Measurements from ENCODE around the gene WWOX. TPM values are rescaled to one million over a fixed set of nuclear protein-coding genes. Genes with fewer than 3 reads are reported as not detected.

Gene WWOX
- total RNA-seq, 1 donor from 2014 or later, result 34.9 TPM

DNA sequence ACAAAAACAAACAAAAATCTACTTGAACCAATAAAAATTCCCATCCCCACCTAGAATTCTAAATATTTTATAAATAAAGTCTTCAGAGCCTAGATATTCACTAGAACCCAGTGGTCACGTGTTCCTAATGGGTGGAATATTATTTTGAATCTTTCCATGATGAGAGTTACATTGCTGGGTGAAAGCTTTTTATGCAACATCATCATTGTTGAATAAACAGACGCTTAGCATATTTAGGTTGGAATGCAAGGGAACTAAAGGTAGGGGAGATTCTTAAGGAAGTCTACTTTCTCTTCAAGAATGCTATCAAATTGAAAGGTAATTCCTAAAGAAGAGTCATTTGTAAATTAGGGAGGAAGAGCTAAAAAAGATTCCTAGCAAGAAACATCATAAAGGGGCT lies 723.1 kb downstream of the WWOX start:
- no peak for DNase-seq (ENCODE audit: low read depth)
- no peaks in the 10 kb centered on the region for H3K36me3 ChIP-seq (ENCODE audit: control insufficient read depth, insufficient read depth, low read length)

DNA sequence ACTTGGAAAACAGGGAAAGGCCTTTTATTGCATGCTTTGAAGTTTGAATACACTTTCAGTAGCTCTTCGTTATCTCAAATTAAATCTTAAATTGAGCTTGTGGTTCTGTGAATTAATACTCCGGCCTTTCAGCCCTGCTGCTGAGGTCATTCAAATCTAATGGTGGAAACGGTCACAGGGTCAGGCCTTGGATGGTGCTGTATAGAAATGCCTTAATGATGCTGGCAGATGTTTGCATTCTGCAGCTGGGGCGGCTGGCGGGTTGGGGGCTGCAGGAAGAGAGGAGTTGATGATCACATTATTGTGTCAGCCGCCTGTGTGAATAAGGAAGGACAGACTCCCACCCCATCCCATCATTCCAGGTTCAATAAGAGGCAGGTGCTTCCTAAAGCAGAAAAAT lies 723.6 kb downstream of the WWOX start:
- no peak overlapping the region for H3K4me3 ChIP-seq (ENCODE audit: low read depth, low read length)
- DNase-seq (ENCODE audit: low read depth), result no peak
- TF ChIP-seq, protein P1, sequence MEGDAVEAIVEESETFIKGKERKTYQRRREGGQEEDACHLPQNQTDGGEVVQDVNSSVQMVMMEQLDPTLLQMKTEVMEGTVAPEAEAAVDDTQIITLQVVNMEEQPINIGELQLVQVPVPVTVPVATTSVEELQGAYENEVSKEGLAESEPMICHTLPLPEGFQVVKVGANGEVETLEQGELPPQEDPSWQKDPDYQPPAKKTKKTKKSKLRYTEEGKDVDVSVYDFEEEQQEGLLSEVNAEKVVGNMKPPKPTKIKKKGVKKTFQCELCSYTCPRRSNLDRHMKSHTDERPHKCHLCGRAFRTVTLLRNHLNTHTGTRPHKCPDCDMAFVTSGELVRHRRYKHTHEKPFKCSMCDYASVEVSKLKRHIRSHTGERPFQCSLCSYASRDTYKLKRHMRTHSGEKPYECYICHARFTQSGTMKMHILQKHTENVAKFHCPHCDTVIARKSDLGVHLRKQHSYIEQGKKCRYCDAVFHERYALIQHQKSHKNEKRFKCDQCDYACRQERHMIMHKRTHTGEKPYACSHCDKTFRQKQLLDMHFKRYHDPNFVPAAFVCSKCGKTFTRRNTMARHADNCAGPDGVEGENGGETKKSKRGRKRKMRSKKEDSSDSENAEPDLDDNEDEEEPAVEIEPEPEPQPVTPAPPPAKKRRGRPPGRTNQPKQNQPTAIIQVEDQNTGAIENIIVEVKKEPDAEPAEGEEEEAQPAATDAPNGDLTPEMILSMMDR (IDR thresholded peaks at IDR 0.05; ENCODE audit: insufficient read depth, low read length, poor library complexity, severe bottlenecking), result no peak
- no peaks in the 10 kb centered on the region for H3K27me3 ChIP-seq (ENCODE audit: control insufficient read depth, insufficient read depth, low read length)
- H3K36me3 ChIP-seq (ENCODE audit: control insufficient read depth, insufficient read depth, low read length), result no peaks in the 10 kb centered on the region

More for the DNA sequence above, 723.1 kb downstream of the WWOX start:
- TF ChIP-seq, protein P1 (IDR thresholded peaks at IDR 0.05; ENCODE audit: insufficient read depth, low read length, poor library complexity, severe bottlenecking), result no peak
- Histone ChIP-seq H3K27me3 (ENCODE audit: control insufficient read depth, insufficient read depth, low read length) (no peaks in the 10 kb centered on the region), H3K4me3 (ENCODE audit: low read depth, low read length) (no peak overlapping the region)

DNA sequence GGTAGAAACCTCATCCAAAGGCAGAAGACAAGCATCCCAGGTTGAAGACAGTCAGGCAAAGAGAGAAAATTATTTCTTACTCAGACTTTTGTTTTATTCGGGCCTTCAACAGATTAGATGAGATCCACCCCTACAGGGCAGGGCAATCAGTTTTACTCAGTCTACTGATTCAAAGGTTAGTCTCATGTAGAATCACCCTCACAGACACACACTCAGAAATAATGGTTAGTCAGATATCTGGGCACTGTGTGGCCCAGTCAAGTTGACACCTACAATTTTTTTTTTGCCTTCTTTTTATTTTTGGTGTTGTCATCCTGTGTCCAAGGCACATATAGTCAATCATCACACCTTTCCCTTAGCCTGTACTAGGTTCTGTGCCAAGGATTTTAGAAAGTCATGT lies 729.8 kb downstream of the WWOX start:
- H3K4me3 ChIP-seq (ENCODE audit: low read depth, low read length), result no peak overlapping the region
- no peak for DNase-seq (ENCODE audit: low read depth)
- TF ChIP-seq, protein P1 (IDR thresholded peaks at IDR 0.05; ENCODE audit: insufficient read depth, low read length, poor library complexity, severe bottlenecking), result no peak

DNA sequence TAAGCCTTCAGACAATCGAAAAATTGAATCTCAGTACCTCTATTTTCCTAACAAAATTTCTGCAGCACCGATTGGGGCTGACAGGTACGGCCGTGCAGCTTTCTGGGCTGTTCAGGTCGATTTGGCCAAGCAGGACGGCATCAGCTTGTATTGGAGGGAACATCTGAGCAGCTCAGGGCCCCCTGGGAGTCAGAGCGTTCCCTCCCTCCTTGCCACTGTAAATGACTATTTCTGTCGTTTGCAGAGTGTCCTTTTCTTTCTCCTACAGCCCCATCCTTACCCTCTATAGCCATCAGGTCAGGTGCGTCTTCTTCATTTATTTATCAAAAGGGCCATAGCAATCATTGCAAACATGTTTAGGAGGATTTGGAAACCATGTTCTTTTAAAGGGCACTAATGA lies 731.1 kb downstream of the WWOX start:
- H3K4me3 ChIP-seq (ENCODE audit: low read depth, low read length), result no peak overlapping the region
- TF ChIP-seq, protein P1 (IDR thresholded peaks at IDR 0.05; ENCODE audit: insufficient read depth, low read length, poor library complexity, severe bottlenecking), result no peak
- DNase-seq (ENCODE audit: low read depth), result no peak
- H3K36me3 ChIP-seq (ENCODE audit: control insufficient read depth, insufficient read depth, low read length), result no peaks in the 10 kb centered on the region
- H3K27me3 ChIP-seq (ENCODE audit: control insufficient read depth, insufficient read depth, low read length), result no peaks in the 10 kb centered on the region

More for the DNA sequence above, 729.8 kb downstream of the WWOX start:
- H3K27me3 ChIP-seq (ENCODE audit: control insufficient read depth, insufficient read depth, low read length), result no peaks in the 10 kb centered on the region
- no peaks in the 10 kb centered on the region for H3K36me3 ChIP-seq (ENCODE audit: control insufficient read depth, insufficient read depth, low read length)

DNA sequence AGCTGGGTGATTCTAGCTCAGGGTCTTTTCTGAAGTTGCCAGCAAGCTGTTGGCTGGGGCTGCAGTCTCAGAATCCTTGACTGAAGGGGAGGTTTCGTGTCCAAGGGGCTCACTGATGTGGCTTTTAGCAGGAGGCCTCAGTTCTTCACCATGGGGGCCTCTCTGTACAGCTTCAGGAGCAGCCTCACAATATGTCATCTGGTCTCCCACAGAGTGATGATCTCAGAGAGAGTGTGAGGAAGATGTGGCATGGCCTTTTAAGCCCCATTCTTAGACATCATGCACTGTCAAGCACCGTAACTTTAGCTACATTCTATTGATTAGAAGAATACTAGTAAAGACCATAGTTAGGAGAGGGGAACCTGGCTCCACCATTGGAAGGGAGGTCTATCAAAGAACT lies 732.6 kb downstream of the WWOX start:
- Histone ChIP-seq H3K27me3 (ENCODE audit: control insufficient read depth, insufficient read depth, low read length) (no peaks in the 10 kb centered on the region), H3K36me3 (ENCODE audit: control insufficient read depth, insufficient read depth, low read length) (no peaks in the 10 kb centered on the region), H3K4me3 (ENCODE audit: low read depth, low read length) (no peak overlapping the region)
- DNase-seq (ENCODE audit: low read depth), result no peak
- TF ChIP-seq, protein P1 (IDR thresholded peaks at IDR 0.05; ENCODE audit: insufficient read depth, low read length, poor library complexity, severe bottlenecking), result no peak

DNA sequence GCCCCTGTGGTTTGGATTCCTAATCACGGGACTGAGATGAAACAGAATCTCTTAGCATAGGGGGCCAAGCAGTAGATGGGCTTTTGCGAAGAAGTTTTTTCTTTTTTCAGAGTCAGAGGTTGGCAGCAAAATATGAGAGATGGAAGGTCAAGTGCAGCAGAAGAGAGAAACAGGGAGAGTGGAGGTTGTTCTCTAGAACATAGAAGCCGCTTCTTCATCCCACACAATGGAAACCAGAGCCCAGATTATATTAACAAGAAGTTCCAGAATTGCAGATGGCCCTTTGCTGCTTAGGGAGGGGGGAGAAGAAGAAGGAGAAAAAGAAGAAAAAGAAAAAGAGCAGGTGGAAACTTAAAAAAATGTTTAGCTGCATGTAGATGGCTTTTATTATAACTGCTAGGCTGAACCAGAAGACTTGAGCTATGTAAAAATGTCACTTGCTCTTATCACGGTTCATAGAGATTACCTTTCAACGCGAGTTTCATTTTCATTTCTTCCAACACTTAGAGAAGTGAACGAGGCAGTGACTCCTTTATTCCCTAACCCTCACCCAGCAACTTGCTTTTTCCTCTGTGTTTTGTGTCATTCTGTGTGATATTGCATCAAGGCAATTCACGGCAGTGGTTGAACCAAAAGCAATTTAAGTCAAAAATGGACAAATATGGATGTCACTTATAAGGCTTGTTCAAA lies 737.5 kb downstream of the WWOX start:
- DNase-seq (ENCODE audit: low read depth), result no peak
- Histone ChIP-seq H3K4me3 (ENCODE audit: low read depth, low read length) (no peak overlapping the region), H3K27me3 (ENCODE audit: control insufficient read depth, insufficient read depth, low read length) (no peaks in the 10 kb centered on the region), H3K36me3 (ENCODE audit: control insufficient read depth, insufficient read depth, low read length) (no peaks in the 10 kb centered on the region)
- TF ChIP-seq, protein P1 (IDR thresholded peaks at IDR 0.05; ENCODE audit: insufficient read depth, low read length, poor library complexity, severe bottlenecking), result no peak

Measured in kidney epithelial cell (primary cell).